ENCODE results near the gene BMPR1A.
"Not testable (repeated sequence)": the region's sequence is repeated elsewhere in the genome, so short reads cannot be mapped to it uniquely, and the experiment has no call there.

The BMPR1A gene

DNA sequence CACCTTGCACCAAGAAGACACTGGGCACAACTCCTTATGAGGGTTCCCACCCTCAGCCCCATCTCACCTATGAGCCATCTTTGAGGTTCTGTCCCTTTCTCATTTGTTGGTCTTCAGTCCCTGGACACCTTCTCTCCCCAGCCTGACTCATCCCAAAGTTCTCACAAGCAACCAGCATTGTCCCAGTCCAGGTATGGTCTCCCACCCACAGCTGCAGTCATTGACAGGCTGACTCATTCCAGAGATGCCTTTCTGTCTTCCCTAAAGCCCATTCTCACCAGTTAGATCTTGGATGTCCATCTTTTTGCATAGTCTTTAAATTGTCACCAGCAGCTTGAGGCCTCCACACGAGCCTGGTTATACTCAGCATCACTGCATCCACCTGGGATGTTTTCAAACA is 26.7 kb upstream of the BMPR1A start:
- no peak for DNase-seq (ENCODE audit: low read depth in 2 of 3, low spot score in 1 of 3)

DNA sequence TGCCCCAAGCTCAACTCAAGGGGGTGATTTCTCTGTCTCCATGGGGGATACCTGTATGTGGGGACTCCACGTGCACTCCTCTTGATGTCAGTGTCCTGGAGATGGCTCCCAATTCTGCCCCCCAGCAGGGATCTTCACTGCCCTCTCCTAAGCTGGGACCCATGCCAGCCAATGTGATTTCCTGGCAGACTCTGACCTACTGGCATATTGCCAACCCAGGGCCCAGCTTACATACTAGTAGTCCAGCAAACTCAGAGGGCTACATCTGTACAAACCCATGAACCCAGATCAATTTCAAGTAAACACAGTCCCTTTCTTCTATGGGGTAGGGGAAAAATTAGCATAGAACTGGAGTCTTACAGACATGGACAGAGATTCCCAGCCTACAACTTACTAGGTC is 26.2 kb upstream of the BMPR1A start:
- no peak for DNase-seq (ENCODE audit: low read depth in 2 of 3, low spot score in 1 of 3)

DNA sequence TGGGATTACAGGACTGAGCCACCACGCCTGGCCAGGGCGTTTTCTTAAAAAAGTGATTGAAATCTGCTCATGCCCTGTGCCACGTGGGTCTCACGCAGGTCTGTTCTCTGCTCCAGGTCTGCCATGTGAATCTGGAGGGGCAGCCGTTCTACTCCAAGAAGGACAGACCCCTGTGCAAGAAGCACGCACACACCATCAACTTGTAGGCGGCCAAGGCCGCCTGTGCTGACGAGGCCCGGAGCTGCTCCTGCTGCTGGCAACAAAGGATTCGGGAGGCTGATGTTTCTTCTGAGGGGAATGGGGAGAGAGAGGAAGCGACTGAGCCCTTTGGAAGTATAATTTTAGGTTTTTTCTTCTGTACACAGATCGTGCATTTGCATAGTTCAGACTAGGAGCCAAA is 23.6 kb upstream of the BMPR1A start:
- no peak for DNase-seq (ENCODE audit: low read depth in 2 of 3, low spot score in 1 of 3)

DNA sequence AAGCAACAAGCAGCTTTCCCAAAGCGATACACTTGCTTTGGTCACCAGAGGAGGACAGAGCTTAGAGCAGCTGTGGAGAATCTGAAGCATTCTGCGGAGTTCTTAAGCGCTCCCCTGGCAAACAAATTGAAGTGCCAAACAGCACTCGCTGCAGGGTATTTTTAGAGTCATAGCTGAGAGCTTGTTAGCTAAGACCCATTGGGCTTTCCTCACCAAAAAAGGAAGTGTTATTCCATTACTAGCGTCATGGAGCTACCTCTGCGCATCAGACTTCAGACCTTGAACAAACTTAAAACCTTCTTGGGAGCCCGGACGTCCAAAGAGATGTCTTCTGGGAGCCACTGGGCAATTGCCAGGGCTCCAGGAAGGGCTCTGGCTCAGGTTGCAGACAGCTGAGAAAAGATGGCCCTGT is 23.2 kb upstream of the BMPR1A start:
- no peak for DNase-seq (ENCODE audit: low read depth in 2 of 3, low spot score in 1 of 3)

DNA sequence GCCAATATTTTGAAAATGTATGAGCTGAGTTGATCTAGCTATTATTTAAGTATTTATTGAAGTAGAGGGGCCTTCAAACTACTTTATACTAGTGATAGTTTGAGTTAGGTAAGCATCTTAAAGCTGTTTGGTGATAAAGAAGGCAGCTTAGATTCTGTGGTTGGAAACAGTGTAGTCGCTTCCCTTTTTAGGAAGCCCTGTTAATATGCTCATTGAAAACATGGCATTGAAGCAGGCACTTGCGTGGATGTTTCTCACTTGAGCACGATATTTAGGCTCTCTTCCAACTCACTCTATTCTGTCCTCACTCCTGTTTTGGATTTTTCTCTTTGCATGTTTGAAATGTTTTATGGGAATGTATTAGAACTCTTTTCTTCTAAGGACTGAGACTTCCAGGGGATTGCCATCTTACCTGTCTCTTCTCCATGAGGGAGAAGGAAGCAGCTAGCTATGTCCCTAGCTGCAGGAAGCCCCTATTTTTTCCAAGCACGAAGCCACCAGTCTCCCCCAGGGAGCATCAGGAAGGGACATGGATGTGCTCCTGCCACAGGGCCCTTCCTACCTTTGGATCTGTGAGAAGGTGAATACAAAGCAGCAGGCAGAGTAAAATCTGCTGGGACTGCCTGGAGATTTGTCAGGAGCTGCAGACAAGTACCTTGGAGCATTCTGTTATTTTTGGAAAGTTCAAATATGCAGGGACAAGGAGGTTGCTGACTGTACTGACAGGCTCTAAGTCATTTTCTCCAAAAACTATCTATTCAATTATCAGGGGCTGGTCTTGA is 22.0 kb upstream of the BMPR1A start:
- no peak for DNase-seq (ENCODE audit: low read depth in 2 of 3, low spot score in 1 of 3)

DNA sequence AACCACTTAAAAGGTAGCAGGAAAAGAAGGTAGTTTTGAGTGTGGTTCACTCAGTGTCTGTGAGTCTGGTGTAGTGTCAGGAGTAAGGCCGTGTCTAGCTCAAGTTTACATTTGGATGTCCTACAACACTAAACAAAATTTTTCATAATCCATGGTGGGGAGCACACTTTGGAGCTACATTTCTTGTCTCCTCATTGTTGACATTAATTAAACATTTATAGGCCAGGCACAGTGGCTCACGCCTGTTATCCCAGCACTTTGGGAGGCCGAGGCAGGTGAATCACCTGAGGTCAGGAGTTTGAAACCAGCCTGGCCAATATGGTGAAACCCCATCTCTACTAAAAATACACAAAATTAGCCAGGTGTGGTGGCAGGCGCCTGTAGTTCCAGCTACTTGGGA is 21.1 kb upstream of the BMPR1A start:
- not testable (repeated sequence) for DNase-seq (ENCODE audit: low read depth in 2 of 3, low spot score in 1 of 3)

DNA sequence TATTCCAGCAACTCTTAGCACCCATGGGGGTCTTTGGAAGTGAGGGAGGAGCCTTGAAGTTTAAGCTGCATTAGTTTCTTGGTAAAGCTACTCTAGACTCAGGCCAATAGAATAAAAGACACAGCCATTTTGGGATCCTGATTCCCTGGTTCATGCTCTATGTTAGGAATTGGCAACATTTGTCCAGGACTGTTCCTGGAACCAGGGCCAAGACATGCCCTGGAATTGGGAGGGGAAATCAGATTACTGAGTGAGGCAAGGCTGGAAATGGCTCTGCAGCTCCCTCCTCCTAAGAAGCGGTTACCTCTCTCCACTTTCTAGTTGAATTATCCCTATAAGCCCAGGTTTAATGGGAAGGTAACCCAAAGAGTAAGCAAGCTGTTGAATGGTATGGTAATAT is 14.2 kb upstream of the BMPR1A start:
- no peak for DNase-seq (ENCODE audit: low read depth in 2 of 3, low spot score in 1 of 3)

DNA sequence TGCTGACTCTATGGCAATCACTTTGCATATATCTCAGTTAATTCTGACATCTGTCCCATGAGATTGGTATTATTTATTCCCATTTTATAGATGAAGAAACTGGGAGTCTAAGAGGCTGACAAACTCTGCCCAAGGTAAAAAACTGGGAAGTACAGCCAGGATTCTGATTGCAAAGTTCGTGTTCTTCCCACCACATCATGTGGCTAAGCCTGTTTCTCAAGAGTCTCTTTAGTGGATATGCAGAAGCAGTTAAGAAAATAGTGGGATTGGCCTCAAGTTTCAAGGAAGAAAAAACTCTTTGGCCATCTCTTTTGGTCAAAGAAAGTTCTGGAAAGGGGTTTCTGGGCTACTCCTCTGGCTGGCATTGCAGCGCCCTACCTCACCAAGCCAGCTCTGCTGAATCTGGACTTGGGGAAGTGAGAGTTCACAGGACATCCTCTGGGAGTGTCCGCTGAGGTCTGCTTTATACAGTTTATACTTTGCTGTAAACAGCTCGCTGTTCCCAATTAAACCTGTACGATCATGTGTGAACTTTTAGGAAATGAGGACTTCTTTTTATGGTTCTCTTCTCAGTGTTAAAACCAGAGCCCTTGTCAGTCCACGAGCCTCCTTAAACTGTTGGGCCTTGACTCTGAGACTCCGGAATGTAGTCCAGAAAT is 12.2 kb upstream of the BMPR1A start:
- no peak for DNase-seq (ENCODE audit: low read depth in 2 of 3, low spot score in 1 of 3)

DNA sequence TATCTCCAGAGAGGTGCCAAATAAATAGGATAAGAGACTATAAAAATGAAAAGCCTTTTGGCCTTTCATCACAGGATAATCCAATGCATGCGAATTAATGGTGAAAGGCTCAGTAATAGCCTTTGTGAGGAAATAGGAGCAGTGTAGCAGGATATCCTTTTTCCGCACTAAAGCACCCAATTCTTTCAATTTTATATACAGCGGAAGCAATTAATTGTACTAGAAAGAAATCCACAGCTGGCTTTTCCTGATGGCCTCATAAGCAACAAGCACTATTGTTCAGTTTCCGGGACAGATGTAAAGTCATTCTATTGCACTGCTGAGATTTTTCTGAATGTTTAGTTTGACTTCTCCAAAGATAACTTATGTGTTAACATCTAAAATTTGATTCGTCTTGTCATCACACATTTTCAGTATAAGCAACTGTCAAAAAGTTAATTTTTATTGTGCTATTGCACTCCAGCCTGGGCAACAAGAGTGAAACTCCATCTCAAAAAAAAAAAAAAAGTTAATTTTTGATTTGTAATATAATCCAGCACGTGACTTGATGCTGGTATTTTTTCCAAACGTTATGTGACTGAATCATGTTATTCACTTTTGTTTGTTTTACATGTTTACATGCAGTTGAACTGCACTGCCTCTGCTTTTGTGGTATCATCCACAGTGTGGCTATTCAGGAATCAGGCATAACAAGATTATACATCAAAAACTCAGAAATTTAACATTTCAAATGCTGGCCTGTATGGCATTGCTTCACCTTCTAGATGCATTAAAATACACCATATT is 8.4 kb upstream of the BMPR1A start:
- DNase-seq (ENCODE audit: low read depth in 2 of 3, low spot score in 1 of 3), result no peak

DNA sequence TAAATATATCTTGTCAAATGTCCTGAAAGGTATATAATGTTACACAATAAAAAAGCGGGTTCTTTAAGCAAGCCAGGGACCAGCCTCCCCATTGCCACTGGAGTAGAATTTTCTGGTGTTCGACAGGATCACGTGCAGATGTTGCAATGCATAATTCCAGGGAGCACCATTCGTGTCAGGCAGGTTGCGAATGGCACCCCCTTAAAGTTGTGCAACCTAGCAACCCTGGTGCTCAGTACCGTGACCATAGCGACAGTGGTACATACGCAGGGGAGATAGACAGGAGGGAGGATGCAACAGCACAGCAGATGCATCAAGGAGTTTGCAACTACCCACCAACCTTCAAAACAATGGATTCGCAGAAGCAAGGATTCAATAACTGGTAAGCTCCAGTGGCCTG is 6.6 kb upstream of the BMPR1A start:
- DNase-seq (ENCODE audit: low read depth in 2 of 3, low spot score in 1 of 3), result no peak

DNA sequence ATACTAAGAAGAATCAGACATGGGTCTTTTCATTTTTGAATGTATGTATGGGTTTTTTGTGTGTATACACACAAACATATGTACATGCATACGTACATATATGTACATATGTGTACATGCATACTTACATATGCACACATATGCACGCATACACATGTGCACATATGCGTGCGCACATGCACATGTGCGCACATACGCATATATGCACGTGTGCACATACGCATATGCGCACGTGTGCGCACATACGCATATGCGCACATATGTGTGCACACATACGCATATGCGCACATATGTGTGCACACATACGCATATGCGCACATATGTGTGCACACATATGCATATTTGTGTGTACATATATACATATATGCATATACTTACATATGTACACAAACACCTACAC is 4.9 kb upstream of the BMPR1A start:
- no peak for DNase-seq (ENCODE audit: low read depth in 2 of 3, low spot score in 1 of 3)

DNA sequence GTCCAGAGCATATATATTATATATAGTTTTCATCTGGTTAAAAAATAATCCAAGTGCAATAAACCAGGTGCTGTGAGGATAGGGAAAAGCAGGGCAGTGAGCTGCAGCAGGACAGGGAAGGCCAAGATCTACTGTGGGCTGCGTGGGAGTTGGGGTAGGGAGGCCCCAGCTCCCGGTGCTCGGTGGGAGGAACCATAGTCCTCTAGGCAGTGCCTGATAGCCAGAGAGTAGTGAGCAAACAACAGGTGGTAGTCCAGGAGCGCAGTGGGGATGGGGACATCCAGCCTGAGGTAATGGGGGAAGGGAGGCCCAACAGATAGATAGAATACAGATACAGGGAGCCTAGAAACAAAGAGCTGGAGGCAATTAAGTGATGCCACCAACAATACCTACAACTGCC is 4.1 kb upstream of the BMPR1A start:
- DNase-seq (ENCODE audit: low read depth in 2 of 3, low spot score in 1 of 3), result no peak

DNA sequence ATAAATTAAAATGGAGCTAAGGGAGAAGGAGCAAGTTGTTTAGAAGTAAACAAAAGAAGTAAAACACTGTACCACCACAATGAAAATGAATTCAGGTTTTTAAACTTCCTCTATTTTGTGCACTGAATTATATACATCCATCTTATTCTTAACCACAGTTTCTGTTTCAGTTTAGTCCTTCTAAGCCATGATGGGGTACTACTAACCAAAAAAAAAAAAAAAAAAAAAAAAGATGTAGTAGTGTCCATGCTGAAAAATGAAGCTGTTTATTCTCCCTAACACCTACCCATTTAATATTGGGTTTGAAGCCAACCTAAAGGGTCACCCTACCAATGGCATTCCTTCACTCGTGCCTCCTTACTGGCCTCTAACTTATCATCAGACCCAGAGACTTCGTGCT is 3.4 kb upstream of the BMPR1A start:
- DNase-seq (ENCODE audit: low read depth in 2 of 3, low spot score in 1 of 3), result no peak

DNA sequence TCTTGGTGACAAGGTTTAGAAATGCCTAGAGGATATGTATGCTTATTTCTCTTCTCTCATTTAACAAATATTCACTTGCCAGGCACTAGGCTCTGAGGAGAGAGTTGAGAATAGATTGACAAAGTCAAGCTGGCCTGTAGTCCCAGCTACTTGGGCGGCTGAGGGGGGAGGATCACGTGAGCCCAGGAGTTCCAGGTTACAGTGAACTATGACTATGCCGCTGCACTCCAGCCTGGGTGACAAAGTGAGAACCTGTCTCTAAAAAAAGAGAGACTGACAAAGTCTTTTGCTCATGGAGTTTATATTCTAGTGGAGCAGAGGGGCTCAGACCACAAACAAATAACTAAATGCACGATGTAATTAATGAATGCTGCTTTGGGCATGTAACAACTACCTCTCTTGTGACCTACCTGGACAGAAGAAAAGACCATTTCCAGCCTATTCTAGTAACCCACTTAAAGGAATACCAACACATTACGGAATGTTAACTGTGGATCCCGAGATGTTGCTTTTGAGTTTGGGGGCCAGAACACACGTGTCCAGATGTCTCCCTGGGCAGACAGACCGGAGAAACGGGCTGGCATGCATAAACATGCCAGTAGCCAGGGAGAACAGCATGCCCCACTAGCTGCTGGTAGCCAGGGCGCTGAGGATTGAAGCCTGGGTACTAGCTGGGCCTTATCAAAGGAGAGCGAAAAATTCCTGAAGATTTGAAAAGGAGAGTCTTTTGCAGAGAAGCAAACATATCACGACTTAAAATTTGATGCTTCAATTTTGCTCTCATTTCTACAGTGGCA is 2.6 kb upstream of the BMPR1A start:
- DNase-seq (ENCODE audit: low read depth in 2 of 3, low spot score in 1 of 3), result no peak

DNA sequence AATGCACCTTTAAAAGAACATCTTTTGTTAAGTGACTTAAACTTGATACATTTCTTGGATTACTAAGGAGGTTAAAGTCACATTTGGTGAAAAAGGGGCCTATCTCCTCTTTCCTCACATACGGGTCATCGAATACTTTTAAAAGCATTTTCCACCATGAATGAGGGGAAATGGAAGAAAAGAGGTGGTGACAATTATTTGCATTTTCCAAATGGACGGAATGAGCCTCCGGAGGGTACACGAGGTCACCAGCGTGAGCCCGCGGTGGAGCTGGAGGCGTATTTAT is 1.0 kb upstream of the BMPR1A start:
- no peak for DNase-seq (ENCODE audit: low read depth in 2 of 3, low spot score in 1 of 3)

DNA sequence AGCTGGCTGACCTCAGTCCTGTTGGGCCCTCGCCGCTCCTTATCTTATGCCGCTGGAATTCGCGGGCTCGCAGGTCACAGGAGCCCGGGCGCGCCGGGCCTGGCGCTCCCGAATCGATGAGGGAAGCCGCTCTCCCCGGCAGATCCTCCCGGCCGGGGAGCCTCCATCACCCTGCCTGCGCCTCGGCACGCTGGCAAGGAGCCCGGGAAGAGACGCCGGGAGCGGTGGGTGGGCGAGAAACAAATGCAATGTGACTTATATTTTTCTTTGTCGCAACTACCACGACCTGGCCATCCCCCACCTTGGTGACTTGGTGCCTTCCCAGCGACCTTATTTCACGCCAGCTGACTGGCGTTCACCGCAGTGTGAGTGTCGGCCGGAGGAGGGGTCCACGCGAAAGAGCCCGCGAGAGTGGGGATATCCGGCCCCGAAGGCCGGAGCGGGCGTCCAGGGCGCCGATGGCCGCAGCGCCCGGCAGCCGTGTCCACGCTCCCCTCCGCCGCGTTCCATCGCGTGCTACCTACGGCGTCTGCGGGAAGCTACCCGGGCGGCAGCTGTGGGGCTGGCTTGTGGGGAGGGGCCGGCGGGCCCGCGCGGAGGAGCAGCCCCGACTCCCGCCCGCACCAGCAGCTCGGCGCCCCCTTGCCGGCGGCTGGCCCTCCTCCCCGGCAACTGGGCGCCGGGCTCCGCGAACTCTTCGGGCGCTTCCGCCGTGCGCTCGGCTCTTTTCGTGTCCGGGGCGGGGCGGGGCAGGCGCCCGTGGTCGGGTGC is 494 bp upstream of the BMPR1A start:
- DNase-seq (ENCODE audit: low read depth in 2 of 3, low spot score in 1 of 3), result peak; percentile 76 to 86 (median 84)

DNA sequence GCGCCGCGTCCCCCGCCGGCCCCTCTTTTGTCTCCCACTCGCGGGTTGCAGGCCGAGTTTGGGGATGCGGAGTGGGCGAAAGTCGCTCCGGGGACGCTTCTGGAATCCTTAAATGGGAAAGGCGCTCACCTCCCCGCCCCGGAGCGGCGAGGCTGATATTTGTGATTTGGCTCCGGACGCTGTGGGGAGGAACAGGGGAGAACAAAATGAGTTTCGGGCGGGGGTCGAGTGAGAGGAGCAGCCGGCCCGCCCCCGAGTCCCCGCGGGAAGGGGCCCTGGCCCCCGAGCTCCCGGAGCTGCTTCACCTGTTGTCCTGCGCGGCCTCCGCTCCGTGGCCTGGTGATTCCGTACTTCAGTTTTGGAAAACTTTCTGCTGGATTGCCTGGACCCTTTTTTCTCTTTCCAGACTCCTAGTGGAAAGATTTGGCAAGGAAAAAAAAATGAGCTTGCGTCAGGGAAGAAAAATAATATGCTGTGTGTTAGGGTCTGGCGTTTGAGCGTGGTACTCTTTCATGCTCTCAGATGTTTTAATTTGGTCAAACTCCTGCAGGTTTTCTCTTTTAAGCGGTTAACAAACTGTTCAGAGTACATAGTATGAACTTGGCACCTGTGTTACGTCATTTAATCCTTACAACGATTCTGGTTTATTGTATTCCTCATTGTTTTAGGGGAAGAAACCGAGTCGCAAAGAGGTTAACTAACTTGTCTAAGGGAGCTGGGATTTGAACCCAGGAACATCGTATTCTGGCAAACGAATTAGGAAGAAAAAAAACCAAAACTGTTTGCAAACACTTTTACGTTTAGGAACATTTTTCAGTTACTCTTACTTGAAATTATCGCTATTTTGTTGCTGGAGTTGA is 924 bp downstream of the BMPR1A start:
- peak in 1 of 3 donors; percentile 8 for DNase-seq (ENCODE audit: low read depth in 2 of 3, low spot score in 1 of 3)

DNA sequence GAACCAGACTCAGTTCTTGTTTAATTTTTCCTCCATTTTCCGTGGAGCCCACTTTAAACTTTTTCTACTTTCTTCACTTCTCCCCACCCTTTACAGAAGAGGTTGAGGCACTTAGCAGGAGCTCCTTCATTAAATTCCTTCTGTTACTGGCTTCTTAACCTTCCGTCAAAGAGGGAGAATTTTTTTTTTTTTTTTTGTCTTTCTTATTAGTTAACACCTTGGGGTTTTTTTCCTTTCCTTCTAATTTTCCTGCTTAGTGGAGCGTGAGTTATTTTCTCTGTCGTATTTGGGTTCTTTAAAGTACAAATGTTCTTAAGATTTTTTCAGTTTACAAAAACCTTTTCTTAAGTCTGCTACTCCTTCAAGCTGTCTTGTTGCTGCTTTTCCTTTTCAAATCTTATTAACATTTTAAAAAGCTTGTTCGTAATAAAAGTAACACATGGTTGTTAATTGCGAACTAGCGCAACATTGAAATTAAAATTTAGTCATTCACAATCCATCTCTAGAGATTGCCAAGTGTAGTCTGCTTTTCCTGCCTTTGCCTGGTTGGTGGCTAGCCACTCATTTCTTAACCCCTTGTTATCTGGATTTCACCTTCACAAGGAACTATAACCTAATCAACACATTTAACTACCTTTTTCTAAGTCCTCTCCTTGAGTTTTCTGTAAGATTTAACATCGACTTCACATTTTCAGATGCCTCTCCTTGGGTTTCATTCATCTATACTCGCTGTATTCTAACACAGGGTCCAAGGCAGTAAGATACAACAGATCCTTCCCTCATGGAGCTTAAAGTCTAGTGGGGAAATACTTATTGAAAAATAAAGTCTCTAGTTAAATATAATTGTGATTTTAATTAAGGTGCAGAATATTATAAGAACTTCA is 2.0 kb downstream of the BMPR1A start:
- no peak for DNase-seq (ENCODE audit: low read depth in 2 of 3, low spot score in 1 of 3)
